GDM1 (cell line): ENCODE results near the gene SLC46A3.
"Not testable (repeated sequence)": the region's sequence is repeated elsewhere in the genome, so short reads cannot be mapped to it uniquely, and the experiment has no call there.

Experiments used
- DNase-seq: peaks from one replicate; lab custom pipeline; 2025; lab: John Stamatoyannopoulos, UW

Gene SLC46A3

GRCh38 chr13:28718543-28719226 is at the start of gene SLC46A3:
TSS of gene SLC46A3 (minus strand) at chr13:28718970. CDS start at chr13:28717998, 972 bp downstream.
- DNase-seq: peak; percentile 93

GRCh38 chr13:28763887-28764286 is 45.1 kb upstream of the SLC46A3 start:
- DNase-seq: no peak

- DNase-seq: no peak
These were observed 42.8 kb upstream of the SLC46A3 start for GRCh38 chr13:28761586-28761985.

GRCh38 chr13:28755546-28755870 is 36.7 kb upstream of the SLC46A3 start:
- DNase-seq: no peak

GRCh38 chr13:28754698-28755545 is 36.2 kb upstream of the SLC46A3 start:
- no peak for DNase-seq

- DNase-seq: no peak
These were observed 35.2 kb upstream of the SLC46A3 start for GRCh38 chr13:28753946-28754345.

- DNase-seq: peak; percentile 9
These were observed 34.6 kb upstream of the SLC46A3 start for GRCh38 chr13:28753208-28753892.

- DNase-seq: no peak
These were observed 32.6 kb upstream of the SLC46A3 start for GRCh38 chr13:28751175-28751960.

- DNase-seq: peak; percentile 11
These were observed 31.6 kb upstream of the SLC46A3 start for GRCh38 chr13:28750187-28751045.

- no peak for DNase-seq
These were observed 29.1 kb upstream of the SLC46A3 start for GRCh38 chr13:28747851-28748250.

- DNase-seq: no peak
These were observed 27.5 kb upstream of the SLC46A3 start for GRCh38 chr13:28746287-28746612.

- peak; percentile 73 for DNase-seq
These were observed 25.9 kb upstream of the SLC46A3 start for GRCh38 chr13:28744656-28745055.

GRCh38 chr13:28744091-28744536 is 25.3 kb upstream of the SLC46A3 start:
- DNase-seq: peak; percentile 56

GRCh38 chr13:28743499-28744083 is 24.8 kb upstream of the SLC46A3 start:
- DNase-seq: no peak

GRCh38 chr13:28743020-28743419 is 24.2 kb upstream of the SLC46A3 start:
- DNase-seq: no peak

- DNase-seq: not testable (repeated sequence)
These were observed 23.7 kb upstream of the SLC46A3 start for GRCh38 chr13:28742445-28742844.

- DNase-seq: no peak
These were observed 22.3 kb upstream of the SLC46A3 start for GRCh38 chr13:28741084-28741491.

- no peak for DNase-seq
These were observed 20.6 kb upstream of the SLC46A3 start for GRCh38 chr13:28739376-28739775.

GRCh38 chr13:28735481-28736029 is 16.8 kb upstream of the SLC46A3 start:
- no peak for DNase-seq

- DNase-seq: no peak
These were observed 16.1 kb upstream of the SLC46A3 start for GRCh38 chr13:28734906-28735305.
